NOMO-1 treated with dmso at 0.1 percent for 144 hours (cell line): ENCODE data around the gene RIOK3.
A peak's percentile ranks its signal among the peaks of the same experiment; 100 is the strongest.
"Not testable (repeated sequence)": the region's sequence is repeated elsewhere in the genome, so short reads cannot be mapped to it uniquely, and the experiment has no call there.

ENCODE experiments used
- DNase-seq: peaks from one replicate; lab custom pipeline; 2025; ENCODE audit not compliant: unreplicated experiment; lab: John Stamatoyannopoulos, UW

Gene RIOK3

GRCh38 chr18:23495723-23496440, 42.8 kb downstream of the RIOK3 start:
- no peak for DNase-seq

- no peak for DNase-seq
These were observed 45.0 kb downstream of the RIOK3 start for GRCh38 chr18:23498117-23498516.

GRCh38 chr18:23498877-23499276, 45.8 kb downstream of the RIOK3 start:
- peak; percentile 69 for DNase-seq

GRCh38 chr18:23499291-23499781, 46.2 kb downstream of the RIOK3 start:
- DNase-seq, result no peak

- no peak for DNase-seq
These were observed 48.5 kb downstream of the RIOK3 start for GRCh38 chr18:23501626-23502025.

GRCh38 chr18:23502516-23503037, 49.5 kb downstream of the RIOK3 start:
- DNase-seq, result no peak

GRCh38 chr18:23503038-23503962, 50.2 kb downstream of the RIOK3 start, which contains the start of gene RMC1:
Gene RMC1 (plus strand): TSS chr18:23503511. CDS start chr18:23503619, 108 bp downstream.
- DNase-seq, result peak; percentile 82

- no peak for DNase-seq
These were observed 50.9 kb downstream of the RIOK3 start for GRCh38 chr18:23503963-23504344.

- no peak for DNase-seq
These were observed 51.6 kb downstream of the RIOK3 start for GRCh38 chr18:23504720-23505119.

GRCh38 chr18:23506393-23506792, 53.3 kb downstream of the RIOK3 start:
- DNase-seq, result no peak

GRCh38 chr18:23510923-23511322, 57.8 kb downstream of the RIOK3 start:
- DNase-seq, result not testable (repeated sequence)

- DNase-seq, result not testable (repeated sequence)
These were observed 59.1 kb downstream of the RIOK3 start for GRCh38 chr18:23512216-23512615.

GRCh38 chr18:23512641-23513040, 59.6 kb downstream of the RIOK3 start:
- no peak for DNase-seq

- peak; percentile 50 for DNase-seq
These were observed 62.9 kb downstream of the RIOK3 start for GRCh38 chr18:23515911-23516546.

GRCh38 chr18:23519734-23520133, 66.6 kb downstream of the RIOK3 start:
- no peak for DNase-seq

GRCh38 chr18:23521271-23521670, 68.2 kb downstream of the RIOK3 start:
- DNase-seq, result no peak

- no peak for DNase-seq
These were observed 68.8 kb downstream of the RIOK3 start for GRCh38 chr18:23521907-23522306.

GRCh38 chr18:23523429-23524212, 70.5 kb downstream of the RIOK3 start:
- DNase-seq, result peak; percentile 41

GRCh38 chr18:23524213-23524707, 71.2 kb downstream of the RIOK3 start:
- DNase-seq, result no peak

GRCh38 chr18:23526501-23527063, 73.5 kb downstream of the RIOK3 start:
- DNase-seq, result no peak
